ENCODE measurements around the gene ZNF579.
A peak's percentile ranks its signal among the peaks of the same experiment; 100 is the strongest.

The ZNF579 gene

DNA sequence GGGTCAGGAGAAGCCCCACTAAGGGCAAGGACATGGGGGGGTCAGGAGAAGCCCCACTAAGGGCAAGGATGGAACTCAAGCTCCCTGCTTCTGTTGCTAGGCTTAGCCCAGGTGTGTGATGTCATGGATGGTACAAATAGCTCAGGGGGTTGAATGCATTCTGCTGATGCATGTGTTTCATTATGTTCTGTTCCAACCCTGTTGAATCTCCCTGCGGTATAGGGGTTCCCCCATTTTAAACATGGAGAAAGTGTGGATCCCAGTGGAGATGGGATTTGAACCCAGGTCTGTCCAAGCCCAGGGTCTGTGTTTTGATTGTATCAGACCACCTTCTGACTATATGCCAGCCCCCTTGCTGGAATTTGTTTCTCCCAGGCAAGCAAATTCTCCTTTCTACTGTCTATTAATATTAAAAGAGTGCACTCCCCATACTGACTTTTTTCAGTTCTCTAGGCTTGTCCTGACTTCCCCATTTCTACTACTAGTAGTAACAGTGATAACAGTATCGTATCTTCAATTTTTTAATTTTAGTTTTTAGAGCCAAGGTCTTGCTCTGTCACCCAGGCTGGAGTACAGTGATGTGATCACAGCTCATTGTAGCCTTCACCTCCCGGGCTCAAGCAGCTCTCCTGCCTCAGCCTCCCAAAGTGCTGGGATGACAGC lies 31.5 kb upstream of the ZNF579 start:
- DNase-seq (ENCODE audit: low read depth in 2 of 2), result no peak

DNA sequence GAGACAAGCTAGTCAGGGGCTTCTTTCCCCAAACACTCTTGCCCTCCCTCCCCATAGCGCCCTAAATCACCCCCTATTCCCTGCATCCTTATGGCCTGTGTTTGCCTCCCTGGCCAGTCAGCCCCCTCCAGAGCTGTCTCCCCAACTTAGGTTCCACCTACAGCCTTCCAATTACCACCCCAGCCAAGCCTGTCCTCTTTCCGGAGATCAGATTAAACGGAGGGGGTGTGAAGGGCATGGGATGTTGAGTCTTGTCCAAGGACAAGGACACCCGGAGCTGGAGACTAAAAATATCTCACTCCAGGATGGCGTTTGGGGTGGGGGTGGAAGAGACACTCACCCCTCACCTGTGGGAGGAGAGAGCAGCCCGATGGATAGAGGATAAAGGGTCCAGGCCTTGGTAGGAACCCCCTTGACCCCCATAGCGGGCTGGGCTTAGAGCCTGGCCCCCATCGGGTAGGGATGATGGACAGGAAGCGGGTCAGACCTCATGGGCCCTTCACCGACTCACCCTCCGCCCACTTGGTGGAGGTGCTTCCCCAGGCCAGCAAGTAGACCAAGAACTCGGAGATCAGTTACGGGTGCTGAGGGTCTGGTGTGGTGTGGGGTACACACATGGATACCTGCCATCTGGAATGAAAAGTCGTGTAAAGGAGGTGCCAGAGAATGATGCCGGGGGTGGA lies 30.8 kb upstream of the ZNF579 start:
- no peak for DNase-seq (ENCODE audit: low read depth in 2 of 2)

- DNase-seq (ENCODE audit: low read depth in 2 of 2), result no peak
These were observed 28.7 kb upstream of the ZNF579 start for GRCh38 chr19:55609326-55609725.

- no peak for DNase-seq (ENCODE audit: low read depth in 2 of 2)
These were observed 26.2 kb upstream of the ZNF579 start for GRCh38 chr19:55606817-55607216.

DNA sequence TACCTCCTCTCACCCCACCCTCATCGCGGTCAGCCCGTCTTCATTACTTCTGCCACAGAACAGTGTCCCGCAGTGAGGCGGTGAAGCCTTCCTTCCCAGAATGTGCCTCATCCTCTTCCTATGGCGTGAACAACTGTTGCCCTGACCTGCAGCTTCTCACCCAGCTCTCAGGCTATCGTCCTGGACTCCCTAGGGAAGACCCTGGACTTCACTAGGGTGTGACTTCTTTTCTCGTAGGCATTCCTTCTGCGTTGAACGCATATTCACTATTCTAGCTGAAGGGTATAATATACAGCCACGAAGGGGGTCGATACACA lies 25.8 kb upstream of the ZNF579 start:
- DNase-seq (ENCODE audit: low read depth in 2 of 2), result no peak

DNA sequence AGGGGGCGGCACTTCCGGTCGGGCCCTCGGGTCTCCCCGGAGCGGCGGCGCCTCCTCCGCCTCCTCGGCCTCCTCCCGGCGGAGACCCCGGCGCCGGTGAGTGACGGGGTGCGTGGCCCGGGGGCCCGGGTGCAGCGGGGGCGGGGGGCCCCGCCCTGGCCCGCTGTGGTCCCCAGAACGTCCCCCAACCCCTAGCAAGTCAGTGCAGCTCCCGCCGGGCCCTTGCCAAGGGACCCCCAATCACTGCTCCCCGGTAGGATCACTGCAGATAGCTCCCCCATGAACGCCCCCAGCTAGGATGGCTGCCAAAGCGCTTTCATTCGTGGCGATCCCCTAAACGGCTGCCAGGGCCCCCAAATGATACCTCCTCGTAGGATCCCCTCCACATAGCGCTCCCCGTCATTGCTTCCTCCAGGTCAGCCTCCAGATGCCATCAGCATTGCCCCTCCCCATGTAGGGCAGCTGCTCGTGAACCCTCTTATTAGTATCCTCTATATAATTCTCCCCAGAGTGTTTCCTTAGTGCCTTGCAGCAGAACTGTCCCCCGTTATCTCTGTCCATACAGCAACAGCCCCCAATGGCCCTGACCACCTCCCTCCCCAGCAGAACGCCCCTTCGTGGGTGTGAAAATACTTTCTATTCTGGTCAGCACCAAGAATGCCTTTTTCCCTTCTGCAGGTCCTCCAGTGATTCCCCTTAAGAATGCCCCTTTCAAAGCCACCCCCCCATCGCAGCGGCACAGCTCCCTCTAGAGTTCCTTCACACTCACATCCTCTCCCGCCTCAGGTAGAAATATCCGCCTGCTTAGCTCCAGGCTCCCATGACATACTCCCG lies 25.2 kb upstream of the ZNF579 start, which contains the start of gene ZNF865:
TSS of gene ZNF865 (plus strand) at position 11 of the 834 bp plus-strand sequence. CDS start 7,972 bp downstream, outside the sequence.
- peak; percentile 52 to 62 for DNase-seq (ENCODE audit: low read depth in 2 of 2)

- DNase-seq (ENCODE audit: low read depth in 2 of 2), result peak; percentile 97 to 98
These were observed 24.6 kb upstream of the ZNF579 start for GRCh38 chr19:55605207-55605636.

DNA sequence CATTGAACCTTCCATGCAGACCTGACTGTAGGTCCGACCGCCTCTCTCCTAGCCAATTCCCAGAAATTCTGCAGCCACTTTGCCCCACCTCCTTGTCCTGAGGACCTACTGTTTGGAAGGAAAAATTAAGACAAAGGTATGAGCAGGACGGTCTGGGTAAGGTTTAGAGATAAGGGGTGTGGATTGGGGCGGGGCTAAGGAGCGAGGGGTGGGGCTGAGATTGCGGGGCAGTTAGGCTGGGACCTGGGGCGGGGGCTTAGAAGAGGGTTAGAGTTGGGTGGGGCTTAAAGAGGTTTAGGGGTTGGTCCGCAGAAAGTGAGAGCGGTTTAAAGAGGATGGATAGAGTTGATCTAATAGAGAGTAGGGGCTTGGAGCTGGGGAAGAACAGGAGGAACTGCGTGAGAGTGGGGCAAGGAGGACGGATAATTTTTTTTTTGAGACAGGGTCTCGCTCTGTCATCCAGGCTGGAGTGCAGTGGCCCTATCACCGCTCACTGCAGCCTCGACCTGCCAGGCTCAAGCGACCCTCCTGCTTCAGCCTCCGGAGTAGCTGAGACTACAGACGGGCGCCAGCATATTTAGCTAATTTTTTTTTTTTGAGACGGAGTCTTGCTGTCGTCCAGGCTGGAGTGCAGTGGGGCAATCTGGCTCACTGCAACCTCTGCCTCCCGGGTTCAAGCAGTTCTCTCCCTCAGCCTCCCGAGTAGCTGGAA lies 23.1 kb upstream of the ZNF579 start:
- no peak for DNase-seq (ENCODE audit: low read depth in 2 of 2)

DNA sequence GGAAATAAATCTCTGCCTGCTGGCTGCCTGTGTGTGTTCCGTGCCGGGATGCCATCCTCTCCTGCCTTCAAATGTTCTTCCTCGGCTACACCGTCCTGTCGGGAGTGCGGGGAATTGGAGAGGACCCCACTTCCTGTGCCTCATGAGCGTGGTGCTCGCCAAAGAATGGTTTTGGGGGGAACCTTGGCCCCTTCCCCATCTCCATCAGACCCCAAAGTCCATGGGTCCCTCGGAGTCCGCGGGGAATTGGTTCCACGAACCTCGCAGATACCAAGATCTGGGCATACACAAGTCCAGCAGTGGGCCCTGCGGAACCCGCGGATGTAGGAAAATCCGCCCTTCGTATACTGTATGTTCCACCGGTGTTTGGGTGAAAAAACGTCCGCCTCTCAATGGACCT lies 22.5 kb upstream of the ZNF579 start:
- DNase-seq (ENCODE audit: low read depth in 2 of 2), result no peak

GRCh38 chr19:55602104-55603001 lies 21.7 kb upstream of the ZNF579 start:
- no peak for DNase-seq (ENCODE audit: low read depth in 2 of 2)

DNA sequence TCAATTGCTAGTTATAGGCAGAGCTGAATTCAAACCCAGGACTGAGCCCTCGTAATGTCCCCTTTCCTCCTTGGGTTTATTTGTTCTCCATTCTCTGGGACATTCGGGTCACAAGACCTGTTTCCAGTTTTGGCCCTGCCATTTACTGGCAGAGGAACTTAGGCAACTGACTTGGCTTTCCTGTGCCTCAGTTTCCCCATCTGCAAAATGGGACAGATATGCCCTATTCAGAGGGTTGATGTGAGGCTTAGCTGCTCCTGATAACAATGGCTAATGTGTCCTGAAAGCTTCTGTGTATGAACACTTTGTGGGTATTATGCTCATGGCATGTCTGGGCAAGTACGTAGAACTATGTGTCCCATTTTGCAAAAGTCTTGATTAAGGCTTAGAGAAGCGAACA lies 20.4 kb upstream of the ZNF579 start:
- DNase-seq (ENCODE audit: low read depth in 2 of 2), result no peak

DNA sequence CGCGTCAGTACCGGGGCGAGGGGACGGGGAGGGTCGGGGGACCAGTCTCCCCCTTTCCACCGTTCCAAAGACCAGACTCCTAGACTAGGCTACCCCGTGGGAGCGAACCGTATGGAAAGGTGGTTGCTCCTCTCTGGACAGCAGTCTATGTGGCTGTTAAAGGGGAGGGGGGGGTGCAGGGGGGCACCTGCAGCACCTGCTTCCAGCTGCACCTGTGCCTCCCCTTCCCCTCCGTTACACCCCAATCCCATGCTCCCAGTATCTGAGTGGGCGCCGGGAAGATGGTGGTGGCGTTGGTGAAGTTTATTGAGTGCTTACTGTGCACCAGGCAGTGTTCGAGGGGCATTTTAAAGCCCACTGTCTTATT lies 20.0 kb upstream of the ZNF579 start:
- DNase-seq (ENCODE audit: low read depth in 2 of 2), result no peak

GRCh38 chr19:55599842-55600661 lies 19.4 kb upstream of the ZNF579 start, which contains the start of gene ZNF524:
TSS of gene ZNF524 (plus strand) at chr19:55600288. CDS start at chr19:55602113, 1,825 bp downstream.
- DNase-seq (ENCODE audit: low read depth in 2 of 2), result peak; percentile 73 to 74

GRCh38 chr19:55599468-55599841 lies 18.8 kb upstream of the ZNF579 start, which contains the start of gene FIZ1:
TSS of gene FIZ1 (minus strand) at chr19:55599517. CDS start at chr19:55597865, 1,652 bp downstream.
- DNase-seq (ENCODE audit: low read depth in 2 of 2), result peak; percentile 93 to 96

GRCh38 chr19:55598719-55599467 lies 18.2 kb upstream of the ZNF579 start:
- peak; percentile 88 to 90 for DNase-seq (ENCODE audit: low read depth in 2 of 2)

DNA sequence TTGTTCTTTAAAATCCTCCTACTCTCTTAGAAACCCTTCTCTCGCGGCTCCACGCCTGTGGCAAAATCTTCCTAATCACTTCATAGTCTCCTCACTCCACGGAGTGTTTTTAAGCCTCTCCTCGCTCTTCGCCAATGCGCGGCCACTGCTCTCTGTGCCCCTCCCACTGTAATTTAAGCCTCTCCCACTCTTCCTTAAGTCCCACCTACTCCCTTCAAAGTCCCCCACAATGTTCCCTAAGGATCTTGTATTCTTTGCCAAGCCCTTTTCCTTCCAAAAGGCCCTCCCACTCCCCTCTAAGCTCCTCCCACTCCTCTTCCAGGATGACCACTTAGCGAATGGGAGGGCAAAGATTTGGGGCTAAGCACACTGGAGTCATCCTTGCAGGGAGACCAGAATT lies 17.4 kb upstream of the ZNF579 start:
- DNase-seq (ENCODE audit: low read depth in 2 of 2), result no peak

DNA sequence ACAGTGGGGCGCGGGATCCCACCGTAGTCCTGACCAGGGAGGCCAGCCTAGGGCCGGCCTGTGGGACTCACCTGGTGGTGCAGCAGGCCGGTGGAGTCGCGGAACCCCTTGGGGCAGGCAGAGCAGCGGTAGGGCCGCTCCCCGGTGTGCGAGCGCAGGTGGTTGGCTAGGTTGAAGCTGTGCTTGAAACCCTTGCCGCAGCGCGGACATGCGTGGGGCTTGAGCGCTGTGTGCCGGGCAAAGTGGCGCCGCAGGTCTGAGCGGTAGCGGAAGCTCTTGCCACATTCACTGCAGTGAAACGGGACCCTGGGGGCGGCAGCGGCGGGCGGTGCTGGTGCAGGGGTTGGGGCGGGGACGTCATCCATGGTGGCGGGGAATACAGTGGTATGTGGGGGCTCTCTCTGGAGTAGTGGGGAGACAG lies 16.9 kb upstream of the ZNF579 start:
- DNase-seq (ENCODE audit: low read depth in 2 of 2), result no peak

DNA sequence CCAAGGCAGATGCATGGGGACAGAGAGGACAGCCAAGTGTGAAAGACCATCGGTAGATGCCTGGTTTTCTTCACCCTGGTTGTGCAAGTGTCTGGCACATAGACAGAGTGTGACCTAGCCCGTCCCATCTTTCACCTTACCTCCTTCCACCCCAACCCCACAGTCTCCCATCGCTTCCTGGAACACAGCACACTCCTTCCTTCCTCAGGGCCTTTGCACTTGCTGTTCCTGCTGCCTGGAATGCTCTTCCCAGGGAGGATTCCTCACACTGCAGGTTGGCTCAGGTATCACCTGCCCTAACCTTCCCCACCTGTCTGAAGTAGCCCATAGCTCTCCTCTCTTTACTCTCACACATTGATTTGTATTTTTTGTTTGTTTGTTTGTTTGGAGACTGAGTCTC lies 15.7 kb upstream of the ZNF579 start:
- no peak for DNase-seq (ENCODE audit: low read depth in 2 of 2)

GRCh38 chr19:55594996-55595545 lies 14.4 kb upstream of the ZNF579 start:
- no peak for DNase-seq (ENCODE audit: low read depth in 2 of 2)

Measured in activated CD4-positive, alpha-beta T cell treated with anti-CD3 and anti-CD28 coated beads for 24 hours (primary cell).